Vagina (tissue), 2 donors: Measurements from ENCODE around the gene ELAVL4. TPM values are rescaled to one million over a fixed set of nuclear protein-coding genes. Genes with fewer than 3 reads are reported as not detected.

Experiments
- DNase-seq, 2 donors: peaks; one replicate each; pipeline ENCODE4 v3.0.0-alpha.2; 2017; ENCODE audit errors: extremely low spot score in 2 of 2
- H3K27ac ChIP-seq: fragments of 200-600 bp; sonication (generic); one replicate; pipeline ENCODE4 v1.5.1; 2019
- H3K27me3 ChIP-seq: fragments of 200-600 bp; sonication (generic); one replicate; pipeline ENCODE4 v1.5.1; 2019
- H3K36me3 ChIP-seq, 2 donors: fragments of 200-600 bp; sonication (generic); one replicate each; pipeline ENCODE4 v1.5.1; 2017 to 2019
- H3K4me1 ChIP-seq: fragments of 200-600 bp; sonication (generic); one replicate; pipeline ENCODE4 v1.5.1; 2019
- H3K4me3 ChIP-seq, 2 donors: fragments of 200-600 bp; sonication (generic); 1 replicate in 1 of 2; 2 replicates in 1 of 2; pipeline ENCODE4 v1.5.1; 2016 to 2019
- H3K9me3 ChIP-seq: fragments of 200-600 bp; sonication (generic); one replicate; pipeline ENCODE4 v1.5.1; 2019
- CTCF ChIP-seq, 3 experiments: fragments of 450-650 bp in 2 of 3; fragments of 200-600 bp in 1 of 3; sonication (generic) in 1 of 3; IDR thresholded peaks; one replicate each; pipeline ENCODE4 v1.5.1; 2017 to 2019; ENCODE audit warnings: antibody characterized with exemption in 3 of 3, mild to moderate bottlenecking in 2 of 3, moderate library complexity in 2 of 3
- POLR2A ChIP-seq, 2 donors: fragments of 450-650 bp; IDR thresholded peaks; one replicate each; pipeline ENCODE4 v1.6.1; 2017; ENCODE audit warnings: antibody characterized with exemption in 2 of 2, mild to moderate bottlenecking in 2 of 2, moderate library complexity in 2 of 2
- POLR2AphosphoS5 ChIP-seq, 2 donors: sonication (generic); formaldehyde crosslinking; IDR thresholded peaks; one replicate each; pipeline ENCODE4 v1.9.0; 2017; ENCODE audit warnings: antibody characterized with exemption in 2 of 2, mild to moderate bottlenecking in 2 of 2, low read depth in 1 of 2; ENCODE audit not compliant: insufficient read depth in 1 of 2
- intact Hi-C: fragments of 100-400 bp; cut with DNase I; formaldehyde crosslinking; loops from one replicate; pipeline ENCODE4 v1.15.1; 2023
- total RNA-seq: library from RNA; depleted of rRNA; stranded (reverse); fragments of >200 nt; gene quantifications from one replicate; pipeline ENCODE4 v1.2.3, GENCODE V29; 2016

ELAVL4 gene
- total RNA-seq, 1 donor from 2014 or later = 2.2 TPM

- intact Hi-C loops = no loop called here
- no peak overlapping the region for H3K27ac ChIP-seq
- H3K36me3 ChIP-seq = no peaks in the 10 kb centered on the region
- H3K9me3 ChIP-seq = no peaks in the 10 kb centered on the region
- H3K27me3 ChIP-seq = no peaks in the 10 kb centered on the region
- H3K4me1 ChIP-seq = peaks cover 8% of the 10 kb centered on the region
- TF ChIP-seq CTCF (IDR thresholded peaks at IDR 0.05) = no peak
- TF ChIP-seq POLR2A (IDR thresholded peaks at IDR 0.05) = no peak
- TF ChIP-seq POLR2AphosphoS5 (IDR thresholded peaks at IDR 0.05; ENCODE audit: insufficient read depth in 1 of 2, low read depth in 1 of 2) = no peak
- no peak overlapping the region for H3K4me3 ChIP-seq
- no peak for DNase-seq
Observed at GRCh38 chr1:50112193-50112592, 3.5 kb downstream of the ELAVL4 start.

DNA sequence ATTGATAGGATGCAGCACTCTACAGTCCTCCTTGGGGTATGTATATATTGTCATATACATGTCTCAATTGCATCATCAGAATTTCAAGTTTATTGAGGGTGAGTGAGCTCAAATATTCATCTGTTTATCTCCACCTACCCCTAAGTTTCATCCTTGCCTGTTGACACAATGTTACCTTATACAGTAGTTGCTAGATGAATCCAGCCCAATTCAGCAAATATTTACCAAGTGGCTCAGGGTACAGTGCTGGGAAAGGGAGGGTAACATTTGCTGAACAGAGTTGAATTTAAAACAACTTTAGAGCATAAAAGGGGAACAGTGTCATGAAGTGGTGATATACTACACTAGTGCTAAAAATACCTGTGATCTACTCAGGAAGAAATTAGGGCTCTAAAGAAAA, 14.4 kb downstream of the ELAVL4 start:
- intact Hi-C loops = no loop called here
- DNase-seq = no peak
- H3K36me3 ChIP-seq = no peaks in the 10 kb centered on the region
- H3K27me3 ChIP-seq = no peaks in the 10 kb centered on the region
- H3K27ac ChIP-seq = no peak overlapping the region
- H3K4me1 ChIP-seq = no peaks in the 10 kb centered on the region
- H3K4me3 ChIP-seq = no peak overlapping the region
- TF ChIP-seq POLR2A (IDR thresholded peaks at IDR 0.05) (no peak), CTCF (IDR thresholded peaks at IDR 0.05) (no peak), POLR2AphosphoS5 (IDR thresholded peaks at IDR 0.05; ENCODE audit: insufficient read depth in 1 of 2, low read depth in 1 of 2) (no peak)
- no peaks in the 10 kb centered on the region for H3K9me3 ChIP-seq

DNA sequence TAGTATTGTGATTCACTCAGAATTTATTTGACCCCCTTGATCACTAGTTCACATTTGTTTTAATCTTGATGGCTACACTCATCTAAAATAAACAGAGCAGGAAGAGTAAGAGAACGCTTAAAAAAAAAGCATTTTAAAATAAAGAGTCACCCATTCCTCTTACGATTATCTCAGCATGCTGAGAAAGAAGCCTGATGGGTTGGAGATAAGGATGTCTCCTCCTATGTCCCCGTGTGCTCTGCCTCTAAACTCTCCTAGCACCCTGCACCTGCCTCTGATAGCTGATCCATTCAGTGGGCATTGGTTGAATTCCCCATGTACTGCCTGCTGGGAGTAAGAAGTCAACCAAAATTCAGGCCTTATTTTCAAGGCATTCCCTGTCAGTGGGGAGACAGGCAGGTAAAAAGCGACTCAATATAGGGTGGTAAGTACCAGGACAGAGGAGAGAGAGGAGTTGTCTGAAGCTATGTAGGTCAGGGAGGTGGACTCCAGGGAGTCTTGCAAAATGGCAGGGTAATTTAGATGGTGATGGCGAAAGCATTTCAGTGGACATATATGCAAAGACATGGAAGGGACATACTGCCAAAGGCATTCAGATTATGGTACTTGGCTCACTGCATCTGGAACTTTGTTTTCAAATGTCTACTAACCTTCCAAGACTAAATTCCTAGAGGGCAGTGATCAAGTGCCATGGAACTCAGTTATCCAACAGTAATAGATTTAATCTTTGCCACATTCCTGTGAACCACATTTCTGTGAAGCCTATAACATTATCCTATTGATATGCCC, 18.4 kb downstream of the ELAVL4 start:
- no peak overlapping the region for H3K27ac ChIP-seq
- DNase-seq = no peak
- no peak for TF ChIP-seq CTCF (IDR thresholded peaks at IDR 0.05)
- no peak for TF ChIP-seq POLR2AphosphoS5 (IDR thresholded peaks at IDR 0.05; ENCODE audit: insufficient read depth in 1 of 2, low read depth in 1 of 2)
- TF ChIP-seq POLR2A (IDR thresholded peaks at IDR 0.05) = no peak
- no peaks in the 10 kb centered on the region for H3K27me3 ChIP-seq
- no peaks in the 10 kb centered on the region for H3K4me1 ChIP-seq
- H3K36me3 ChIP-seq = no peaks in the 10 kb centered on the region
- no peak overlapping the region for H3K4me3 ChIP-seq
- intact Hi-C loops = no loop called here
- H3K9me3 ChIP-seq = no peaks in the 10 kb centered on the region

DNA sequence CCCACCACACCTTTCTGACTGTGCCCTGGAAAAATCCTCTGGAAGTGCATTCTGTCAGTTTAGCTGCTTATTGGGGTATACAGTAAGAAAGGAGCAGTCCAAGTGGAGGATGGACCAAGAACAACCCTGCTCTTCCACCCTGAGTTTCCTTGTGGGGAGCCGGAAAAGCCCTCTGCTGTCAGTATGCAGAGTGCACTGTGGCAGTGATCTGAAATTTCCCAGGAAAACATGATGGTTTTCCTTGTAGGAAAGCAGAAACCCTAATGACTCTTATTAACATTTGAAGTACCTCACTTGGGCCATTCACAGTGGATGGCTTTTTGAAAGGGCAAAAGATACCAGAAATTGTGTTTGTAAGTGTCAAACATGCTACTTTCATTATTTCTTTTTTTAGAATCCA, 20.5 kb downstream of the ELAVL4 start:
- H3K4me1 ChIP-seq = no peaks in the 10 kb centered on the region
- no peaks in the 10 kb centered on the region for H3K27me3 ChIP-seq
- no peak overlapping the region for H3K27ac ChIP-seq
- no peak for DNase-seq
- intact Hi-C loops = no loop called here
- H3K4me3 ChIP-seq = no peak overlapping the region
- TF ChIP-seq POLR2AphosphoS5 (IDR thresholded peaks at IDR 0.05; ENCODE audit: insufficient read depth in 1 of 2, low read depth in 1 of 2) (no peak), POLR2A (IDR thresholded peaks at IDR 0.05) (no peak), CTCF (IDR thresholded peaks at IDR 0.05) (no peak)
- H3K36me3 ChIP-seq = no peaks in the 10 kb centered on the region
- H3K9me3 ChIP-seq = no peaks in the 10 kb centered on the region

- H3K27ac ChIP-seq = no peak overlapping the region
- no peak for TF ChIP-seq POLR2A (IDR thresholded peaks at IDR 0.05)
- TF ChIP-seq CTCF (IDR thresholded peaks at IDR 0.05) = no peak
- no peak for TF ChIP-seq POLR2AphosphoS5 (IDR thresholded peaks at IDR 0.05; ENCODE audit: insufficient read depth in 1 of 2, low read depth in 1 of 2)
- no peaks in the 10 kb centered on the region for H3K27me3 ChIP-seq
- no peaks in the 10 kb centered on the region for H3K36me3 ChIP-seq
- no peaks in the 10 kb centered on the region for H3K4me1 ChIP-seq
- DNase-seq = no peak
- intact Hi-C loops = no loop called here
- H3K4me3 ChIP-seq = no peak overlapping the region
- H3K9me3 ChIP-seq = no peaks in the 10 kb centered on the region
Observed at GRCh38 chr1:50132347-50132894, 23.7 kb downstream of the ELAVL4 start.
